Panc1 (cell line): ENCODE data around the gene S100A6. TPM values are rescaled to one million over a fixed set of nuclear protein-coding genes. Genes with fewer than 3 reads are reported as not detected.
"Not testable (repeated sequence)": the region's sequence is repeated elsewhere in the genome, so short reads cannot be mapped to it uniquely, and the experiment has no call there.

Experiments used
- ATAC-seq: fragments of 200-7000 bp; cut with Tn5 transposase; 2 replicates; pipeline ENCODE4 v1.9.1; 2020; ENCODE audit warnings: mild to moderate bottlenecking, moderate library complexity
- BruUV-seq: library from RNA; stranded (reverse); fragments of 400-500 nt; replicated peaks from 2 replicates; lab custom pipeline; 2021; lab: Mats Ljungman, UMichigan
- CTCF ChIA-PET: fragments of 300-600 bp; sonication (Branson Sonifier 250); formaldehyde crosslinking; loops from one replicate; lab custom pipeline; 2022; ENCODE audit warnings: antibody characterized with exemption; lab: Charles Lee
- POLR2A ChIA-PET: fragments of 300-600 bp; sonication (Branson Sonifier 250); formaldehyde crosslinking; loops from one replicate; lab custom pipeline; 2022; ENCODE audit warnings: antibody characterized with exemption; lab: Charles Lee
- DNase-seq: peaks from one replicate; pipeline ENCODE4 v3.0.0-alpha.2; 2010; ENCODE audit warnings: low read depth, low spot score
- H3K27ac ChIP-seq: 2 replicates; pipeline ENCODE4 v1.5.1; 2011; ENCODE audit warnings: mild to moderate bottlenecking, low read length, inconsistent platforms
- H3K27me3 ChIP-seq: fragments of 200-500 bp; sonication (Bioruptor generic); 2 replicates; pipeline ENCODE4 v1.6.0; 2014; ENCODE audit warnings: low read length, inconsistent platforms; ENCODE audit not compliant: control insufficient read depth, insufficient read depth
- H3K36me3 ChIP-seq: fragments of 200-500 bp; sonication (Bioruptor generic); 2 replicates; pipeline ENCODE4 v1.5.1; 2014; ENCODE audit warnings: inconsistent platforms, mild to moderate bottlenecking, low read length, moderate library complexity; ENCODE audit not compliant: control insufficient read depth, insufficient read depth
- H3K4me1 ChIP-seq: 2 replicates; pipeline ENCODE4 v1.5.1; 2011; ENCODE audit warnings: inconsistent platforms, mild to moderate bottlenecking, low read length, moderate library complexity; ENCODE audit not compliant: control insufficient read depth, insufficient read depth
- H3K4me3 ChIP-seq, 2 experiments: 2 replicates each; pipeline ENCODE4 v1.5.1; 2011 to 2012; ENCODE audit warnings: low read depth in 2 of 2, low read length in 2 of 2, mild to moderate bottlenecking in 2 of 2, inconsistent platforms in 1 of 2, moderate library complexity in 1 of 2
- H3K9me3 ChIP-seq: fragments of 200-500 bp; sonication (Bioruptor generic); 2 replicates; pipeline ENCODE4 v1.5.1; 2014; ENCODE audit warnings: low read depth, mild to moderate bottlenecking, inconsistent platforms, low read length, moderate library complexity; ENCODE audit not compliant: control insufficient read depth, insufficient read depth
- POLR2AphosphoS5 ChIP-seq: IDR thresholded peaks from 2 replicates; pipeline ENCODE4 v1.6.1; 2012; ENCODE audit warnings: mild to moderate bottlenecking, low read depth, low read length, moderate library complexity
- SIN3A ChIP-seq: IDR thresholded peaks from 2 replicates; pipeline ENCODE4 v1.6.1; 2012; ENCODE audit warnings: low read depth, mild to moderate bottlenecking, low read length, moderate library complexity, borderline replicate concordance; ENCODE audit not compliant: insufficient read depth
- TCF7L2 ChIP-seq: IDR thresholded peaks from 2 replicates; pipeline ENCODE4 v1.6.1; 2011; ENCODE audit warnings: mild to moderate bottlenecking, low read depth, low read length, inconsistent platforms
- in situ Hi-C: cut with HindIII; loops from 2 replicates; pipeline ENCODE4 v1.10.0; 2016; ENCODE audit warnings: low sequenced_read_pairs, low pct_unique_long_range_greater_than_20kb
- intact Hi-C: fragments of 100-400 bp; cut with micrococcal nuclease; formaldehyde crosslinking; loops from one replicate; pipeline ENCODE4 v1.10.0; 2022; ENCODE audit not compliant: unreplicated experiment
- total RNA-seq: library from RNA; stranded (reverse); gene quantifications from one replicate; pipeline ENCODE4 v1.2.1, GENCODE V29; 2021; ENCODE audit not compliant: unreplicated experiment
- TF ChIP-seq, protein P1 (sequence below), 2 experiments: IDR thresholded peaks; 2 replicates each; pipeline ENCODE4 v1.6.1; 2011 to 2012; ENCODE audit warnings: low read depth in 2 of 2, control low read depth in 1 of 2, low read length in 1 of 2, mild to moderate bottlenecking in 1 of 2, moderate library complexity in 1 of 2; ENCODE audit not compliant: insufficient read depth in 1 of 2
- TF ChIP-seq, protein P2 (sequence below): fragments of 450-650 bp; IDR thresholded peaks from 2 replicates; pipeline ENCODE4 v1.5.1; 2017; ENCODE audit warnings: mild to moderate bottlenecking

The S100A6 gene
- total RNA-seq, 1 experiment from 2014 or later = 1,986 TPM

GRCh38 chr1:153583976-153584375, 48.2 kb upstream of the S100A6 start:
- POLR2A ChIA-PET = interaction anchor here (0.7 kb wide), 1 partner anchor 50 kb away, joined by 6 read pairs; no protein-coding TSS in a partner anchor
- DNase-seq = no peak
- TF ChIP-seq SIN3A (no peak), TCF7L2 (no peak), POLR2AphosphoS5 (no peak)
- TF ChIP-seq, protein P1, sequence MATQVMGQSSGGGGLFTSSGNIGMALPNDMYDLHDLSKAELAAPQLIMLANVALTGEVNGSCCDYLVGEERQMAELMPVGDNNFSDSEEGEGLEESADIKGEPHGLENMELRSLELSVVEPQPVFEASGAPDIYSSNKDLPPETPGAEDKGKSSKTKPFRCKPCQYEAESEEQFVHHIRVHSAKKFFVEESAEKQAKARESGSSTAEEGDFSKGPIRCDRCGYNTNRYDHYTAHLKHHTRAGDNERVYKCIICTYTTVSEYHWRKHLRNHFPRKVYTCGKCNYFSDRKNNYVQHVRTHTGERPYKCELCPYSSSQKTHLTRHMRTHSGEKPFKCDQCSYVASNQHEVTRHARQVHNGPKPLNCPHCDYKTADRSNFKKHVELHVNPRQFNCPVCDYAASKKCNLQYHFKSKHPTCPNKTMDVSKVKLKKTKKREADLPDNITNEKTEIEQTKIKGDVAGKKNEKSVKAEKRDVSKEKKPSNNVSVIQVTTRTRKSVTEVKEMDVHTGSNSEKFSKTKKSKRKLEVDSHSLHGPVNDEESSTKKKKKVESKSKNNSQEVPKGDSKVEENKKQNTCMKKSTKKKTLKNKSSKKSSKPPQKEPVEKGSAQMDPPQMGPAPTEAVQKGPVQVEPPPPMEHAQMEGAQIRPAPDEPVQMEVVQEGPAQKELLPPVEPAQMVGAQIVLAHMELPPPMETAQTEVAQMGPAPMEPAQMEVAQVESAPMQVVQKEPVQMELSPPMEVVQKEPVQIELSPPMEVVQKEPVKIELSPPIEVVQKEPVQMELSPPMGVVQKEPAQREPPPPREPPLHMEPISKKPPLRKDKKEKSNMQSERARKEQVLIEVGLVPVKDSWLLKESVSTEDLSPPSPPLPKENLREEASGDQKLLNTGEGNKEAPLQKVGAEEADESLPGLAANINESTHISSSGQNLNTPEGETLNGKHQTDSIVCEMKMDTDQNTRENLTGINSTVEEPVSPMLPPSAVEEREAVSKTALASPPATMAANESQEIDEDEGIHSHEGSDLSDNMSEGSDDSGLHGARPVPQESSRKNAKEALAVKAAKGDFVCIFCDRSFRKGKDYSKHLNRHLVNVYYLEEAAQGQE (IDR thresholded peaks at IDR 0.05; ENCODE audit: insufficient read depth in 1 of 2, low read depth in 2 of 2, low read length in 1 of 2) = no peak
- TF ChIP-seq, protein P2, sequence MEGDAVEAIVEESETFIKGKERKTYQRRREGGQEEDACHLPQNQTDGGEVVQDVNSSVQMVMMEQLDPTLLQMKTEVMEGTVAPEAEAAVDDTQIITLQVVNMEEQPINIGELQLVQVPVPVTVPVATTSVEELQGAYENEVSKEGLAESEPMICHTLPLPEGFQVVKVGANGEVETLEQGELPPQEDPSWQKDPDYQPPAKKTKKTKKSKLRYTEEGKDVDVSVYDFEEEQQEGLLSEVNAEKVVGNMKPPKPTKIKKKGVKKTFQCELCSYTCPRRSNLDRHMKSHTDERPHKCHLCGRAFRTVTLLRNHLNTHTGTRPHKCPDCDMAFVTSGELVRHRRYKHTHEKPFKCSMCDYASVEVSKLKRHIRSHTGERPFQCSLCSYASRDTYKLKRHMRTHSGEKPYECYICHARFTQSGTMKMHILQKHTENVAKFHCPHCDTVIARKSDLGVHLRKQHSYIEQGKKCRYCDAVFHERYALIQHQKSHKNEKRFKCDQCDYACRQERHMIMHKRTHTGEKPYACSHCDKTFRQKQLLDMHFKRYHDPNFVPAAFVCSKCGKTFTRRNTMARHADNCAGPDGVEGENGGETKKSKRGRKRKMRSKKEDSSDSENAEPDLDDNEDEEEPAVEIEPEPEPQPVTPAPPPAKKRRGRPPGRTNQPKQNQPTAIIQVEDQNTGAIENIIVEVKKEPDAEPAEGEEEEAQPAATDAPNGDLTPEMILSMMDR = no peak
- H3K4me1 ChIP-seq = no peaks in the 10 kb centered on the region
- no TSS peak for BruUV-seq
- ATAC-seq = no peak
- no peaks in the 10 kb centered on the region for H3K9me3 ChIP-seq
- CTCF ChIA-PET = no interaction called here
- H3K4me3 ChIP-seq = no peak overlapping the region
- H3K27ac ChIP-seq = no peak overlapping the region
- in situ Hi-C loops (no loop called here), intact Hi-C loops (no loop called here)
- H3K27me3 ChIP-seq = no peaks in the 10 kb centered on the region
- no peaks in the 10 kb centered on the region for H3K36me3 ChIP-seq

- ATAC-seq, intact Hi-C loops, H3K4me3 ChIP-seq, CTCF ChIA-PET, DNase-seq, BruUV-seq, H3K27me3 ChIP-seq, H3K9me3 ChIP-seq, H3K27ac ChIP-seq, H3K36me3 ChIP-seq, H3K4me1 ChIP-seq, in situ Hi-C loops: not testable (repeated sequence)
- POLR2A ChIA-PET = interaction anchor here (0.7 kb wide), 1 partner anchor 51 kb away, joined by 6 read pairs; no protein-coding TSS in a partner anchor
Observed at GRCh38 chr1:153583514-153583913, 47.7 kb upstream of the S100A6 start.

DNA sequence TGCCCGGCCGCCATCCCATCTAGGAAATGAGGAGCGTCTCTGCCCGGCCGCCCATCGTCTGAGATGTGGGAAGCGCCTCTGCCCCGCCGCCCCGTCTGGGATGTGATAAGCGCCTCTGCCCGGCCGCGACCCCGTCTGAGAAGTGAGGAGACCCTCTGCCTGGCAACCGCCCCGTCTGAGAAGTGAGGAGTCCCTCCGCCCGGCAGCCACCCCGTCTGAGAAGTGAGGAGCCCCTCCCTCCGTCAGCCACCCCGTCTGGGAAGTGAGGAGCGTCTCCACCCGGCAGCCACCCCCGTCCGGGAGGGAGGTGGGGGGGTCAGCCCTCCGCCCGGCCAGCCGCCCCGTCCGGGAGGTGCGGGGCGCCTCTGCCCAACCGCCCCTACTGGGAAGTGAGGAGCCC, 47.0 kb upstream of the S100A6 start:
- intact Hi-C loops = not testable (repeated sequence)

More for the DNA sequence above, 47.0 kb upstream of the S100A6 start:
- H3K4me1 ChIP-seq, H3K27ac ChIP-seq, H3K27me3 ChIP-seq, ATAC-seq, H3K4me3 ChIP-seq, POLR2A ChIA-PET, in situ Hi-C loops, H3K36me3 ChIP-seq, CTCF ChIA-PET, H3K9me3 ChIP-seq, DNase-seq, BruUV-seq: not testable (repeated sequence)
